Activated T-cell treated with anti-CD3 and anti-CD28 coated beads, Interleukin-2, amount 50 U/mL, for 72 hours (primary cell): ENCODE data around the gene DOCK4. TPM values are rescaled to one million over a fixed set of nuclear protein-coding genes. Genes with fewer than 3 reads are reported as not detected.

Source experiments
- ATAC-seq, 2 donors: fragments of 150-1000 bp; cut with Tn5 transposase; replicated peaks in 1 of 2; 2 replicates each; pipeline ENCODE4 v1.10.0; 2021; ENCODE audit warnings: moderate library complexity in 2 of 2, mild to moderate bottlenecking in 1 of 2
- DNase-seq, 2 donors: peaks; one replicate each; pipeline ENCODE4 v3.0.0; 2021 to 2022; ENCODE audit warnings: mixed read lengths in 1 of 2
- H3K27ac Mint-ChIP-seq: one replicate; pipeline ENCODE4 v1.8.0; 2022; ENCODE audit warnings: mild to moderate bottlenecking, moderate library complexity, mixed read lengths
- H3K27me3 Mint-ChIP-seq: one replicate; pipeline ENCODE4 v1.8.0; 2022; ENCODE audit warnings: low read depth, mixed read lengths
- H3K36me3 Mint-ChIP-seq, 2 donors: one replicate each; pipeline ENCODE4 v1.8.0; 2022; ENCODE audit warnings: mixed read lengths in 2 of 2, mild to moderate bottlenecking in 1 of 2; ENCODE audit not compliant: insufficient read depth in 2 of 2
- H3K4me1 Mint-ChIP-seq: one replicate; pipeline ENCODE4 v1.8.0; 2022; ENCODE audit warnings: low read depth, mixed read lengths
- H3K4me3 Mint-ChIP-seq, 2 donors: one replicate each; pipeline ENCODE4 v1.8.0; 2022; ENCODE audit warnings: mild to moderate bottlenecking in 2 of 2, mixed read lengths in 2 of 2, moderate library complexity in 2 of 2
- H3K9me3 Mint-ChIP-seq, 2 donors: one replicate each; pipeline ENCODE4 v1.8.0; 2022; ENCODE audit warnings: mixed read lengths in 2 of 2
- total RNA-seq, 2 donors: library from RNA; stranded (reverse); gene quantifications; one replicate each; pipeline ENCODE4 v1.2.3, GENCODE V29; 2022

DOCK4 gene
- total RNA-seq, 2 donors from 2014 or later = 0.29 to 0.53 TPM

- no peaks in the 10 kb centered on the region for H3K4me1 Mint-ChIP-seq
- ATAC-seq (no peak), DNase-seq (no peak)
- H3K9me3 Mint-ChIP-seq = no peaks in the 10 kb centered on the region
- peaks cover 33% of the 10 kb centered on the region for H3K27me3 Mint-ChIP-seq
- H3K27ac Mint-ChIP-seq = no peak overlapping the region
- no peaks in the 10 kb centered on the region for H3K36me3 Mint-ChIP-seq
- no peak overlapping the region for H3K4me3 Mint-ChIP-seq
Observed at GRCh38 chr7:112176693-112177415, 29.3 kb downstream of the DOCK4 start.

GRCh38 chr7:112176241-112176640 lies 30.0 kb downstream of the DOCK4 start:
- Mint-ChIP-seq H3K27ac (no peak overlapping the region), H3K9me3 (no peaks in the 10 kb centered on the region), H3K4me3 (no peak overlapping the region), H3K4me1 (no peaks in the 10 kb centered on the region), H3K36me3 (no peaks in the 10 kb centered on the region), H3K27me3 (peaks cover 33% of the 10 kb centered on the region)
- DNase-seq (no peak), ATAC-seq (no peak)

- H3K4me1 Mint-ChIP-seq = no peaks in the 10 kb centered on the region
- no peaks in the 10 kb centered on the region for H3K36me3 Mint-ChIP-seq
- no peak overlapping the region for H3K4me3 Mint-ChIP-seq
- DNase-seq = no peak
- no peaks in the 10 kb centered on the region for H3K9me3 Mint-ChIP-seq
- no peak overlapping the region for H3K27ac Mint-ChIP-seq
- ATAC-seq = no peak
- peaks cover 26% of the 10 kb centered on the region for H3K27me3 Mint-ChIP-seq
Observed at GRCh38 chr7:112174192-112174591, 32.0 kb downstream of the DOCK4 start.

- no peak overlapping the region for H3K4me3 Mint-ChIP-seq
- no peaks in the 10 kb centered on the region for H3K9me3 Mint-ChIP-seq
- no peak overlapping the region for H3K27ac Mint-ChIP-seq
- no peak for DNase-seq
- peaks cover 26% of the 10 kb centered on the region for H3K27me3 Mint-ChIP-seq
- H3K4me1 Mint-ChIP-seq = no peaks in the 10 kb centered on the region
- no peaks in the 10 kb centered on the region for H3K36me3 Mint-ChIP-seq
- ATAC-seq = no peak
Observed at GRCh38 chr7:112173568-112173905, 32.7 kb downstream of the DOCK4 start.

- Mint-ChIP-seq H3K27me3 (peaks cover 22% of the 10 kb centered on the region), H3K4me3 (no peak overlapping the region), H3K27ac (no peak overlapping the region), H3K4me1 (no peaks in the 10 kb centered on the region), H3K9me3 (no peaks in the 10 kb centered on the region), H3K36me3 (no peaks in the 10 kb centered on the region)
- DNase-seq (no peak), ATAC-seq (no peak)
Observed at GRCh38 chr7:112172870-112173567, 33.2 kb downstream of the DOCK4 start.

GRCh38 chr7:112171673-112172072 lies 34.5 kb downstream of the DOCK4 start:
- no peak overlapping the region for H3K27ac Mint-ChIP-seq
- H3K9me3 Mint-ChIP-seq = no peaks in the 10 kb centered on the region
- DNase-seq = no peak
- ATAC-seq = no peak
- peaks cover 12% of the 10 kb centered on the region for H3K27me3 Mint-ChIP-seq
- H3K4me1 Mint-ChIP-seq = no peaks in the 10 kb centered on the region
- no peak overlapping the region for H3K4me3 Mint-ChIP-seq
- H3K36me3 Mint-ChIP-seq = no peaks in the 10 kb centered on the region

- no peaks in the 10 kb centered on the region for H3K9me3 Mint-ChIP-seq
- no peaks in the 10 kb centered on the region for H3K4me1 Mint-ChIP-seq
- no peak for ATAC-seq
- DNase-seq = no peak
- H3K36me3 Mint-ChIP-seq = no peaks in the 10 kb centered on the region
- no peak overlapping the region for H3K4me3 Mint-ChIP-seq
- H3K27me3 Mint-ChIP-seq = peaks cover 5% of the 10 kb centered on the region
- no peak overlapping the region for H3K27ac Mint-ChIP-seq
Observed at GRCh38 chr7:112168915-112169314, 37.3 kb downstream of the DOCK4 start.

- H3K9me3 Mint-ChIP-seq = no peaks in the 10 kb centered on the region
- no peaks in the 10 kb centered on the region for H3K27me3 Mint-ChIP-seq
- H3K36me3 Mint-ChIP-seq = no peaks in the 10 kb centered on the region
- no peaks in the 10 kb centered on the region for H3K4me1 Mint-ChIP-seq
- DNase-seq (no peak), ATAC-seq (no peak)
- H3K27ac Mint-ChIP-seq = no peak overlapping the region
- no peak overlapping the region for H3K4me3 Mint-ChIP-seq
Observed at GRCh38 chr7:112167147-112167546, 39.1 kb downstream of the DOCK4 start.

- ATAC-seq (no peak), DNase-seq (no peak)
- no peaks in the 10 kb centered on the region for H3K36me3 Mint-ChIP-seq
- H3K27me3 Mint-ChIP-seq = peaks cover 8% of the 10 kb centered on the region
- H3K9me3 Mint-ChIP-seq = no peaks in the 10 kb centered on the region
- no peak overlapping the region for H3K4me3 Mint-ChIP-seq
- H3K27ac Mint-ChIP-seq = no peak overlapping the region
- no peaks in the 10 kb centered on the region for H3K4me1 Mint-ChIP-seq
Observed at GRCh38 chr7:112162784-112163506, 43.3 kb downstream of the DOCK4 start.

GRCh38 chr7:112162142-112162766 lies 43.9 kb downstream of the DOCK4 start:
- ATAC-seq (no peak), DNase-seq (no peak)
- Mint-ChIP-seq H3K9me3 (no peaks in the 10 kb centered on the region), H3K4me3 (no peak overlapping the region), H3K27ac (no peak overlapping the region), H3K27me3 (peaks cover 8% of the 10 kb centered on the region), H3K4me1 (no peaks in the 10 kb centered on the region), H3K36me3 (no peaks in the 10 kb centered on the region)

- Mint-ChIP-seq H3K27me3 (peaks cover 8% of the 10 kb centered on the region), H3K4me1 (no peaks in the 10 kb centered on the region), H3K36me3 (no peaks in the 10 kb centered on the region), H3K27ac (no peak overlapping the region), H3K4me3 (no peak overlapping the region), H3K9me3 (no peaks in the 10 kb centered on the region)
- DNase-seq (no peak), ATAC-seq (no peak)
Observed at GRCh38 chr7:112161253-112162141, 44.7 kb downstream of the DOCK4 start.

GRCh38 chr7:112160771-112161150 lies 45.4 kb downstream of the DOCK4 start:
- no peak for DNase-seq
- H3K9me3 Mint-ChIP-seq = no peaks in the 10 kb centered on the region
- H3K36me3 Mint-ChIP-seq = no peaks in the 10 kb centered on the region
- no peak overlapping the region for H3K4me3 Mint-ChIP-seq
- H3K27me3 Mint-ChIP-seq = peaks cover 14% of the 10 kb centered on the region
- H3K4me1 Mint-ChIP-seq = no peaks in the 10 kb centered on the region
- no peak for ATAC-seq
- no peak overlapping the region for H3K27ac Mint-ChIP-seq
